Endothelial cell (in vitro differentiated cells): ENCODE data around the gene ST7. TPM values are rescaled to one million over a fixed set of nuclear protein-coding genes. Genes with fewer than 3 reads are reported as not detected.

ENCODE experiments used
- DNase-seq: peaks from one replicate; pipeline ENCODE4 v3.0.0; 2021; ENCODE audit warnings: low spot score
- H3K27ac Mint-ChIP-seq: one replicate; pipeline ENCODE4 v1.8.0; 2021; ENCODE audit warnings: mixed read lengths, inconsistent platforms; ENCODE audit not compliant: unreplicated experiment
- H3K27me3 Mint-ChIP-seq: one replicate; pipeline ENCODE4 v1.8.0; 2021; ENCODE audit warnings: mild to moderate bottlenecking, moderate library complexity, mixed read lengths, inconsistent platforms; ENCODE audit not compliant: unreplicated experiment
- H3K36me3 Mint-ChIP-seq: one replicate; pipeline ENCODE4 v1.8.0; 2021; ENCODE audit warnings: mild to moderate bottlenecking, low read depth, mixed read lengths, inconsistent platforms; ENCODE audit not compliant: unreplicated experiment
- H3K4me1 Mint-ChIP-seq: one replicate; pipeline ENCODE4 v1.8.0; 2021; ENCODE audit warnings: mild to moderate bottlenecking, mixed read lengths, inconsistent platforms; ENCODE audit not compliant: unreplicated experiment
- H3K4me3 Mint-ChIP-seq: one replicate; pipeline ENCODE4 v1.8.0; 2021; ENCODE audit warnings: mild to moderate bottlenecking, mixed read lengths, inconsistent platforms; ENCODE audit not compliant: unreplicated experiment
- H3K9me3 Mint-ChIP-seq: one replicate; pipeline ENCODE4 v1.8.0; 2021; ENCODE audit warnings: mixed read lengths, inconsistent platforms; ENCODE audit not compliant: unreplicated experiment
- CTCF ChIP-seq: fragments of 200-600 bp; sonication (generic); IDR thresholded peaks from one replicate; pipeline ENCODE4 v1.5.0; 2021; ENCODE audit warnings: antibody characterized with exemption; ENCODE audit not compliant: unreplicated experiment
- total RNA-seq: library from RNA; stranded (reverse); fragmentation: NEBNext Ultra II Directional; extraction: Animal tissue kit (Norgen Biotek cat#: 25700); gene quantifications from one replicate; pipeline ENCODE4 v1.2.1, GENCODE V29; 2021; ENCODE audit not compliant: unreplicated experiment

Gene ST7
- total RNA-seq, 1 donor from 2014 or later: 44.1 TPM

- no peaks in the 10 kb centered on the region for H3K36me3 Mint-ChIP-seq
- no peak for TF ChIP-seq CTCF
- H3K9me3 Mint-ChIP-seq: no peaks in the 10 kb centered on the region
- no peak for DNase-seq
- H3K4me1 Mint-ChIP-seq: peaks cover 13% of the 10 kb centered on the region
- H3K27me3 Mint-ChIP-seq: no peaks in the 10 kb centered on the region
- H3K4me3 Mint-ChIP-seq: no peak overlapping the region
- H3K27ac Mint-ChIP-seq: no peak overlapping the region
Observed at GRCh38 chr7:117062300-117062699, 109.0 kb downstream of the ST7 start.

GRCh38 chr7:117064688-117065087 is 111.4 kb downstream of the ST7 start:
- no peak overlapping the region for H3K27ac Mint-ChIP-seq
- no peaks in the 10 kb centered on the region for H3K36me3 Mint-ChIP-seq

GRCh38 chr7:117065571-117066150 is 112.4 kb downstream of the ST7 start:
- no peaks in the 10 kb centered on the region for H3K27me3 Mint-ChIP-seq
- H3K36me3 Mint-ChIP-seq: no peaks in the 10 kb centered on the region
- H3K27ac Mint-ChIP-seq: peak overlapping the region; percentile 75
- H3K9me3 Mint-ChIP-seq: no peaks in the 10 kb centered on the region
- H3K4me1 Mint-ChIP-seq: peaks cover 18% of the 10 kb centered on the region
- no peak for DNase-seq
- H3K4me3 Mint-ChIP-seq: no peak overlapping the region
- TF ChIP-seq CTCF: no peak

More at GRCh38 chr7:117064688-117065087, 111.4 kb downstream of the ST7 start:
- H3K4me3 Mint-ChIP-seq: no peak overlapping the region
- H3K4me1 Mint-ChIP-seq: peaks cover 18% of the 10 kb centered on the region
- no peaks in the 10 kb centered on the region for H3K27me3 Mint-ChIP-seq
- DNase-seq: no peak
- no peak for TF ChIP-seq CTCF
- no peaks in the 10 kb centered on the region for H3K9me3 Mint-ChIP-seq

GRCh38 chr7:117066668-117067067 is 113.4 kb downstream of the ST7 start:
- Mint-ChIP-seq H3K27me3 (no peaks in the 10 kb centered on the region), H3K9me3 (no peaks in the 10 kb centered on the region), H3K4me1 (peaks cover 18% of the 10 kb centered on the region), H3K27ac (no peak overlapping the region), H3K4me3 (no peak overlapping the region), H3K36me3 (no peaks in the 10 kb centered on the region)
- no peak for TF ChIP-seq CTCF
- DNase-seq: no peak

GRCh38 chr7:117067340-117067739 is 114.0 kb downstream of the ST7 start:
- DNase-seq: no peak
- Mint-ChIP-seq H3K36me3 (no peaks in the 10 kb centered on the region), H3K9me3 (no peaks in the 10 kb centered on the region), H3K4me1 (peaks cover 15% of the 10 kb centered on the region), H3K27ac (no peak overlapping the region), H3K27me3 (no peaks in the 10 kb centered on the region), H3K4me3 (no peak overlapping the region)
- no peak for TF ChIP-seq CTCF
